Measurements from ENCODE around the gene EXPH5.

EXPH5 gene

GRCh38 chr11:108559904-108560303, 33.7 kb downstream of the EXPH5 start:
- DNase-seq (ENCODE audit: low read depth in 2 of 2) = peak; percentile 94

- peak; percentile 43 to 56 for DNase-seq (ENCODE audit: low read depth in 2 of 2)
These were observed 34.2 kb downstream of the EXPH5 start for GRCh38 chr11:108559340-108559739.

- DNase-seq (ENCODE audit: low read depth in 2 of 2) = no peak
These were observed 35.3 kb downstream of the EXPH5 start for GRCh38 chr11:108558222-108558621.

- no peak for DNase-seq (ENCODE audit: low read depth in 2 of 2)
These were observed 37.5 kb downstream of the EXPH5 start for GRCh38 chr11:108556019-108556418.

- no peak for DNase-seq (ENCODE audit: low read depth in 2 of 2)
These were observed 41.7 kb downstream of the EXPH5 start for GRCh38 chr11:108551651-108552462.

GRCh38 chr11:108549319-108549885, 44.2 kb downstream of the EXPH5 start:
- DNase-seq (ENCODE audit: low read depth in 2 of 2) = no peak

GRCh38 chr11:108545909-108546501, 47.6 kb downstream of the EXPH5 start:
- DNase-seq (ENCODE audit: low read depth in 2 of 2) = no peak

GRCh38 chr11:108543316-108543964, 50.1 kb downstream of the EXPH5 start:
- DNase-seq (ENCODE audit: low read depth in 2 of 2) = no peak

GRCh38 chr11:108541531-108541930, 52.0 kb downstream of the EXPH5 start:
- no peak for DNase-seq (ENCODE audit: low read depth in 2 of 2)

GRCh38 chr11:108538502-108538901, 55.1 kb downstream of the EXPH5 start:
- no peak for DNase-seq (ENCODE audit: low read depth in 2 of 2)

- no peak for DNase-seq (ENCODE audit: low read depth in 2 of 2)
These were observed 55.5 kb downstream of the EXPH5 start for GRCh38 chr11:108538022-108538424.

- no peak for DNase-seq (ENCODE audit: low read depth in 2 of 2)
These were observed 56.8 kb downstream of the EXPH5 start for GRCh38 chr11:108536783-108537182.

GRCh38 chr11:108535384-108535955, 58.1 kb downstream of the EXPH5 start:
- no peak for DNase-seq (ENCODE audit: low read depth in 2 of 2)

GRCh38 chr11:108534274-108534882, 59.2 kb downstream of the EXPH5 start:
- no peak for DNase-seq (ENCODE audit: low read depth in 2 of 2)

- no peak for DNase-seq (ENCODE audit: low read depth in 2 of 2)
These were observed 63.1 kb downstream of the EXPH5 start for GRCh38 chr11:108530426-108530825.

GRCh38 chr11:108527382-108527781, 66.2 kb downstream of the EXPH5 start:
- DNase-seq (ENCODE audit: low read depth in 2 of 2) = no peak

- no peak for DNase-seq (ENCODE audit: low read depth in 2 of 2)
These were observed 68.4 kb downstream of the EXPH5 start for GRCh38 chr11:108525161-108525560.

- no peak for DNase-seq (ENCODE audit: low read depth in 2 of 2)
These were observed 69.1 kb downstream of the EXPH5 start for GRCh38 chr11:108524422-108524821.

GRCh38 chr11:108522318-108522717, 71.2 kb downstream of the EXPH5 start:
- no peak for DNase-seq (ENCODE audit: low read depth in 2 of 2)

GRCh38 chr11:108518581-108518980, 75.0 kb downstream of the EXPH5 start:
- DNase-seq (ENCODE audit: low read depth in 2 of 2) = no peak

GRCh38 chr11:108516125-108516524, 77.4 kb downstream of the EXPH5 start:
- DNase-seq (ENCODE audit: low read depth in 2 of 2) = no peak

GRCh38 chr11:108512708-108513107, 80.9 kb downstream of the EXPH5 start:
- DNase-seq (ENCODE audit: low read depth in 2 of 2) = no peak

Measured in fibroblast of skin of left biceps (primary cell).